Fibroblast of mammary gland (primary cell): ENCODE data around the gene PRADC1.
"Not testable (repeated sequence)": the region's sequence is repeated elsewhere in the genome, so short reads cannot be mapped to it uniquely, and the experiment has no call there.

Source experiments
- DNase-seq: peaks from one replicate; pipeline ENCODE4 v3.0.0-alpha.2; 2010; ENCODE audit warnings: low read depth
- H3K4me3 ChIP-seq: 2 replicates; pipeline ENCODE4 v1.5.1; 2011; ENCODE audit warnings: low read depth, mild to moderate bottlenecking, low read length, moderate library complexity; ENCODE audit not compliant: control insufficient read depth
- CTCF ChIP-seq: conservative IDR thresholded peaks from 2 replicates; pipeline ENCODE4 v1.5.1; 2011; ENCODE audit warnings: low read depth, low read length, inconsistent platforms; ENCODE audit not compliant: control insufficient read depth, insufficient read depth

PRADC1 gene

GRCh38 chr2:73205611-73206010 lies 27.4 kb downstream of the PRADC1 start:
- no peak for DNase-seq
- H3K4me3 ChIP-seq: no peak overlapping the region
- no peak for TF ChIP-seq CTCF

- H3K4me3 ChIP-seq: no peak overlapping the region
- DNase-seq: no peak
- no peak for TF ChIP-seq CTCF
Observed at GRCh38 chr2:73203055-73203681, 29.9 kb downstream of the PRADC1 start.

GRCh38 chr2:73202156-73203054 lies 30.6 kb downstream of the PRADC1 start, which contains the start of gene NOTO:
NOTO (plus strand) TSS chr2:73202574; CDS start chr2:73202667, 93 bp downstream.
- peak; percentile 21 for DNase-seq
- no peak within 1 kb of the TSS for H3K4me3 ChIP-seq
- TF ChIP-seq CTCF: no peak

GRCh38 chr2:73200281-73200680 lies 32.8 kb downstream of the PRADC1 start:
- DNase-seq, H3K4me3 ChIP-seq: not testable (repeated sequence)

- no peak for TF ChIP-seq CTCF
- no peak for DNase-seq
- no peak overlapping the region for H3K4me3 ChIP-seq
Observed at GRCh38 chr2:73197579-73197978, 35.5 kb downstream of the PRADC1 start.

- DNase-seq: no peak
- no peak overlapping the region for H3K4me3 ChIP-seq
- no peak for TF ChIP-seq CTCF
Observed at GRCh38 chr2:73187549-73187948, 45.5 kb downstream of the PRADC1 start.

GRCh38 chr2:73185965-73186364 lies 47.1 kb downstream of the PRADC1 start:
- TF ChIP-seq CTCF: no peak
- H3K4me3 ChIP-seq: no peak overlapping the region
- DNase-seq: no peak
